H1 (cell line): ENCODE results near the gene ADAMTSL2. TPM values are rescaled to one million over a fixed set of nuclear protein-coding genes. Genes with fewer than 3 reads are reported as not detected.

Experiments used
- HDAC6 ChIP-seq: IDR thresholded peaks from one replicate; pipeline ENCODE4 v1.7.1; 2012; ENCODE audit warnings: low read depth, mild to moderate bottlenecking, inconsistent platforms, low read length, moderate library complexity
- KDM1A ChIP-seq: fragments of 200-600, 300-600 bp; sonication (generic); IDR thresholded peaks from 2 replicates; pipeline ENCODE4 v1.7.1; 2016; ENCODE audit warnings: mild to moderate bottlenecking, low read length, borderline replicate concordance
- KDM5A ChIP-seq: fragments of 200-600 bp; IDR thresholded peaks from 2 replicates; pipeline ENCODE4 v1.7.1; 2012; ENCODE audit warnings: mild to moderate bottlenecking, low read length, inconsistent platforms, mixed read lengths
- NRF1 ChIP-seq: IDR thresholded peaks from 2 replicates; pipeline ENCODE4 v1.6.1; 2011; ENCODE audit warnings: mild to moderate bottlenecking, low read depth, low read length, improper control_type of control experiment
- POLR2AphosphoS5 ChIP-seq: IDR thresholded peaks from 2 replicates; pipeline ENCODE4 v1.6.1; 2011; ENCODE audit warnings: low read depth, low read length
- SRF ChIP-seq: IDR thresholded peaks from 2 replicates; pipeline ENCODE4 v1.6.1; 2011; ENCODE audit warnings: mild to moderate bottlenecking, low read depth, low read length, moderate library complexity
- polyA plus RNA-seq, 7 experiments: library from polyadenylated mRNA; depleted of rRNA in 3 of 7; stranded (reverse) in 5 of 7; unstranded in 2 of 7; fragments of >200 nt in 5 of 7; fragments of 200-250 nt in 2 of 7; gene quantifications; 1 replicate in 5 of 7; 2 replicates in 1 of 7; 4 replicates in 1 of 7; pipeline versions ENCODE4 v1.2.1 to v1.2.3, GENCODE V29; 2011 to 2013; ENCODE audit warnings: missing spikeins in 2 of 7, mixed read lengths in 2 of 7
- total RNA-seq: library from RNA; stranded (reverse); fragmentation: NEBNext Ultra II Directional; extraction: Animal tissue kit (Norgen Biotek cat#: 25700); gene quantifications from 2 replicates; pipeline ENCODE4 v1.2.1, GENCODE V29; 2021

ADAMTSL2 gene
- total and polyA plus RNA-seq, 2 of the 8 experiments (the other 6 are each of a cell fraction or from before 2014, with no cell fraction given), result 0.74 to 0.76 TPM

DNA sequence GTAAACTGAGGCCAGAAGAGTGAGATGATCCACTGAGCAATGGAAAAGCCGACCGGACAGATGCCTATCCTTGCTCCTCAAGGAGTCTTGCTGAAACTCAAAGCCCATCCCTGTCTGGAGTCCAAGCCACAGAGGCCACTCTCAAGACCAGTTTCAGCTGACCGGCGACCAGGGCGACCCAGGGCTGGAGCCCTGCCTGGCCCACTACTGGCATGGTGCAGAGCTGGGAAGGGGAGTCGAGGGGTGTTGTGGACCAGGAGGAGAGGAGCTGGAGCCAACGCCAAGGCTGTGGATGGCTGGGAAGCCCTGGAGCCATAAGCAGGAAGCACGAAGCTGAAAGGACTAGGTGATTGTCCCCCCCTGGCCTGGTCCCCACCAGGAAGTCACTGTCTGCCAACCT lies 52.5 kb downstream of the ADAMTSL2 start (continued):
- TF ChIP-seq HDAC6, result no peak
- no peak for TF ChIP-seq POLR2AphosphoS5
- no peak for TF ChIP-seq NRF1
- TF ChIP-seq KDM5A, result no peak
- no peak for TF ChIP-seq SRF
- no peak for TF ChIP-seq KDM1A
